ENCODE results near the gene KAT6B. TPM values are rescaled to one million over a fixed set of nuclear protein-coding genes. Genes with fewer than 3 reads are reported as not detected.

KAT6B gene
- total RNA-seq, 1 experiment from 2014 or later: 14.9 TPM

DNA sequence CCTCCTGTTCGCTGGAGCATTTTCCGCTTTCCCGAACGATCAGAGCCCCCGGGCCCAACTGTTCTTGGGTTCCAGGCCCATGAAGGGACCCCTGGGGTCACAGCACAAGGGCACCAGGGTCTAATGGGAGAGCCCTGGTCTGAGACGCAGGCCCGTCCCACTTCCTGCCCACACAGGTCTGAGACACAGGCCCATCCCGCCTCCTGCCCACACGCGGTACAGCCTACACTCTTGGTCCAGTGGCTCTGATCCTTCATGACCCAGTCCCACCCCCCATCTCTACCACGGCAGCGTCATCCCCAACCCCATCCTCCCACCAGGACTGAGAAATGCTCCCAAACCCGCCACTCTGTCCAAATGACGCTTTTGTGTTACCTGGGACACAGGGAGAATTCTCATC, 246.3 kb downstream of the KAT6B start:
- no TSS peak for BruUV-seq (replicated peaks)
- ChIA-PET POLR2A (no interaction called here), CTCF (no interaction called here)
- no peak overlapping the region for H3K27ac Mint-ChIP-seq (ENCODE audit: unreplicated experiment)
- no peak for DNase-seq
- Histone ChIP-seq H3K4me1 (no peaks in the 10 kb centered on the region), H3K36me3 (ENCODE audit: control insufficient read depth, insufficient read depth, low read length) (no peaks in the 10 kb centered on the region), H3K4me3 (ENCODE audit: low read depth, low read length) (no peak overlapping the region), H3K27me3 (replicated peaks; ENCODE audit: control insufficient read depth, insufficient read depth, low read length) (no peaks in the 10 kb centered on the region), H3K9me3 (no peaks in the 10 kb centered on the region)
- no peaks in the 10 kb centered on the region for H3K27me3 Mint-ChIP-seq (ENCODE audit: insufficient read depth, unreplicated experiment)
- no peaks in the 10 kb centered on the region for H3K36me3 Mint-ChIP-seq (ENCODE audit: insufficient read depth, unreplicated experiment)
- TF ChIP-seq, protein P1, sequence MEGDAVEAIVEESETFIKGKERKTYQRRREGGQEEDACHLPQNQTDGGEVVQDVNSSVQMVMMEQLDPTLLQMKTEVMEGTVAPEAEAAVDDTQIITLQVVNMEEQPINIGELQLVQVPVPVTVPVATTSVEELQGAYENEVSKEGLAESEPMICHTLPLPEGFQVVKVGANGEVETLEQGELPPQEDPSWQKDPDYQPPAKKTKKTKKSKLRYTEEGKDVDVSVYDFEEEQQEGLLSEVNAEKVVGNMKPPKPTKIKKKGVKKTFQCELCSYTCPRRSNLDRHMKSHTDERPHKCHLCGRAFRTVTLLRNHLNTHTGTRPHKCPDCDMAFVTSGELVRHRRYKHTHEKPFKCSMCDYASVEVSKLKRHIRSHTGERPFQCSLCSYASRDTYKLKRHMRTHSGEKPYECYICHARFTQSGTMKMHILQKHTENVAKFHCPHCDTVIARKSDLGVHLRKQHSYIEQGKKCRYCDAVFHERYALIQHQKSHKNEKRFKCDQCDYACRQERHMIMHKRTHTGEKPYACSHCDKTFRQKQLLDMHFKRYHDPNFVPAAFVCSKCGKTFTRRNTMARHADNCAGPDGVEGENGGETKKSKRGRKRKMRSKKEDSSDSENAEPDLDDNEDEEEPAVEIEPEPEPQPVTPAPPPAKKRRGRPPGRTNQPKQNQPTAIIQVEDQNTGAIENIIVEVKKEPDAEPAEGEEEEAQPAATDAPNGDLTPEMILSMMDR (IDR thresholded peaks at IDR 0.05; ENCODE audit: insufficient read depth in 1 of 2, low read depth in 1 of 2, low read length in 1 of 2, severe bottlenecking in 1 of 2, unreplicated experiment in 1 of 2): no peak
- no peaks in the 10 kb centered on the region for H3K4me1 Mint-ChIP-seq (ENCODE audit: low read depth, unreplicated experiment)
- no peaks in the 10 kb centered on the region for H3K9me3 Mint-ChIP-seq (ENCODE audit: unreplicated experiment)
- H3K4me3 Mint-ChIP-seq (ENCODE audit: unreplicated experiment): no peak overlapping the region
- intact Hi-C loops (cut with micrococcal nuclease; ENCODE audit: unreplicated experiment): no loop called here

- no peak overlapping the region for H3K27ac Mint-ChIP-seq (ENCODE audit: unreplicated experiment)
- Histone ChIP-seq H3K4me3 (ENCODE audit: low read depth, low read length) (no peak overlapping the region), H3K36me3 (ENCODE audit: control insufficient read depth, insufficient read depth, low read length) (no peaks in the 10 kb centered on the region), H3K4me1 (no peaks in the 10 kb centered on the region), H3K9me3 (no peaks in the 10 kb centered on the region), H3K27me3 (replicated peaks; ENCODE audit: control insufficient read depth, insufficient read depth, low read length) (no peaks in the 10 kb centered on the region)
- no peak for DNase-seq
- no peaks in the 10 kb centered on the region for H3K4me1 Mint-ChIP-seq (ENCODE audit: low read depth, unreplicated experiment)
- no peaks in the 10 kb centered on the region for H3K27me3 Mint-ChIP-seq (ENCODE audit: insufficient read depth, unreplicated experiment)
- BruUV-seq (replicated peaks): no TSS peak
- TF ChIP-seq, protein P1 (IDR thresholded peaks at IDR 0.05; ENCODE audit: insufficient read depth in 1 of 2, low read depth in 1 of 2, low read length in 1 of 2, severe bottlenecking in 1 of 2, unreplicated experiment in 1 of 2): no peak
- ChIA-PET POLR2A (no interaction called here), CTCF (no interaction called here)
- intact Hi-C loops (cut with micrococcal nuclease; ENCODE audit: unreplicated experiment): no loop called here
- H3K4me3 Mint-ChIP-seq (ENCODE audit: unreplicated experiment): no peak overlapping the region
- H3K9me3 Mint-ChIP-seq (ENCODE audit: unreplicated experiment): no peaks in the 10 kb centered on the region
- no peaks in the 10 kb centered on the region for H3K36me3 Mint-ChIP-seq (ENCODE audit: insufficient read depth, unreplicated experiment)
These were observed 247.0 kb downstream of the KAT6B start for GRCh38 chr10:75073442-75073841.

DNA sequence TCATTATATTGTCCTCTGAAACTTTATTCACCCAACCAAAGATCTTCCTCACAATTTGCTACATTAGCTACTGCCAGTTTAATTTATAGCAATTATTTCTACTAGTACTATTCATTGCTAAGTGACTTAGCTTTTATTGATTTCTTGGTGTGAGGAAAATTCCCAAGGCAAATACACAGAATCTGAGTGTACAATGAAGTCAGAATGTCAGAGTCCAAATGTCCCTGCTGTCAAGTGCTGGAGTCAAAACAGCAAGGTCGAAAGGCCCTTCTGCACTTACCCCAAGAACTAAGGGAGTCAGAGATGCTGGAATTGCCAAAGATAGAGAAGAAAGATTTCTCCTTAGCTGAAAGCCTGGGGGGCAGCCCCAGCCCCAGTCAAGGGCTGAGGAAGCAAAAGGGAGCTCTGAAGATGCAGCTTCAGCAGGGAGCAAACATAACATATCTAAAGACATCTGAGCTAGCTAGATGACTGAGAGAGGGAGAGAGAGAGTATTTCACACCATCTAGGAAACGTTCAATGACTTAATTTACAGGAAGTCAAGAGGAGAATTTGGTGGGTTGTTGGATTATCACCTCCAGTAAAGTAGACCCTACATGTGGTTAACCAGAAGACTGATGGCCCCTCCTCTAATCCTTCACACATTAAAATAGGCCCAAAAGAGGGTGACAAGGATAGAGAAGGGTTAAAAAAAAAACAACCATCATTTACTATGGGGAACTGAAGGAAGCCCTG, 248.5 kb downstream of the KAT6B start:
- H3K27me3 ChIP-seq (replicated peaks; ENCODE audit: control insufficient read depth, insufficient read depth, low read length): no peaks in the 10 kb centered on the region
- no peaks in the 10 kb centered on the region for H3K9me3 ChIP-seq
- Mint-ChIP-seq H3K27ac (ENCODE audit: unreplicated experiment) (no peak overlapping the region), H3K9me3 (ENCODE audit: unreplicated experiment) (no peaks in the 10 kb centered on the region), H3K36me3 (ENCODE audit: insufficient read depth, unreplicated experiment) (no peaks in the 10 kb centered on the region), H3K4me3 (ENCODE audit: unreplicated experiment) (no peak overlapping the region), H3K4me1 (ENCODE audit: low read depth, unreplicated experiment) (no peaks in the 10 kb centered on the region), H3K27me3 (ENCODE audit: insufficient read depth, unreplicated experiment) (no peaks in the 10 kb centered on the region)
- DNase-seq: no peak
- ChIA-PET POLR2A (no interaction called here), CTCF (no interaction called here)
- H3K4me3 ChIP-seq (ENCODE audit: low read depth, low read length): no peak overlapping the region
- no peaks in the 10 kb centered on the region for H3K4me1 ChIP-seq
- TF ChIP-seq, protein P1 (IDR thresholded peaks at IDR 0.05; ENCODE audit: insufficient read depth in 1 of 2, low read depth in 1 of 2, low read length in 1 of 2, severe bottlenecking in 1 of 2, unreplicated experiment in 1 of 2): no peak
- H3K36me3 ChIP-seq (ENCODE audit: control insufficient read depth, insufficient read depth, low read length): no peaks in the 10 kb centered on the region
- intact Hi-C loops (cut with micrococcal nuclease; ENCODE audit: unreplicated experiment): no loop called here
- no TSS peak for BruUV-seq (replicated peaks)
